SH-SY5Y (cell line): ENCODE data around the gene OR10H5.

ENCODE experiments used
- GATA2 ChIP-seq: IDR thresholded peaks from 2 replicates; pipeline ENCODE4 v1.6.1; 2011; ENCODE audit warnings: mild to moderate bottlenecking, low read depth, low read length
- GATA3 ChIP-seq: IDR thresholded peaks from 2 replicates; pipeline ENCODE4 v1.6.1; 2011; ENCODE audit warnings: low read depth, mild to moderate bottlenecking, low read length, moderate library complexity

The OR10H5 gene

GRCh38 chr19:15836330-15837220, 49.1 kb downstream of the OR10H5 start:
- TF ChIP-seq GATA2 (no peak), GATA3 (no peak)

DNA sequence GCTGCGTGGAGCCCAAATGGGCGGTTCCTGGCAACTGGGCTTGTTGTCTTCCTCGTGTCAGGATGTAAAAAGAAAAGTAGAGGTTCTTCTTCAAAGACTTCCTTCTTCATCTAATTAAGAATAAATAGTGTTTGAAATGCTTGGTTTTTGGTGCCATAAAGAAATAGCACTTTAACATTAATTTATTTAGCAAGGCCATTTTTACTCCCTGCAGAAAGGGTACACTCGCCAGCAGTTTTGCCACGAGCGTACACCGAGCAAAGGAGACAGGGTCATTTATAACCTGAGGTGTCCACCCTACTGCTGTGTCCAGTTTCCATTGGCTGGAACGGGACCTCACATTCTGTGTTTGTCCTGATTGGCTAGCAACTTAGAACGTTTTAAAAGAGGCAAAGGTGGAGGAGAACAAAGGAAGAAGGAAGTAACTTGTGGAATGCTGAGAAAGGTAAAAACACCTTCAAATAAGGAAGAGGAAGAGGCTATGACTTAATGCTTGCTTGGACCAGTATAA, 49.8 kb downstream of the OR10H5 start:
- no peak for TF ChIP-seq GATA2
- no peak for TF ChIP-seq GATA3

GRCh38 chr19:15838351-15838750, 50.9 kb downstream of the OR10H5 start:
- TF ChIP-seq GATA3 (no peak), GATA2 (no peak)

DNA sequence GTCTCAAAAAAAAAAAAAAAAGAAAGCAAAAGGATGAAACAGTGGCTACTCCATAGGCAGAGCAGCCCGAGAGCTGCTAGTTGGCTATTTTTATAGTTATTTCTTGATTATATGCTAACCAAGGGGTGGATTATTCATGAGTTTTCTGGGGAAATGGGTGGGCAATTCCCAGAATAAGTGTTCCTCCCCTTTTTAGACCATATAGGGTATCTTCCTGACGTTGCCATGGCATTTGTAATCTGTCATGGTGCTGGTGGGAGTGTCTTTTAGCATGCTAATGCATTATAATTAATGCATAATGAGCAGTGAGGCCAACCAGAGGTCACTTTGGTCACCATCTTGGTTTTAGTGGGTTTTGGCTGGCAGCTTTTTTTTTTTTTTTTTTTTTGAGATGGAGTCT, 53.4 kb downstream of the OR10H5 start:
- no peak for TF ChIP-seq GATA3
- TF ChIP-seq GATA2 = no peak

GRCh38 chr19:15841875-15842569, 54.6 kb downstream of the OR10H5 start:
- TF ChIP-seq GATA2 (no peak), GATA3 (no peak)

DNA sequence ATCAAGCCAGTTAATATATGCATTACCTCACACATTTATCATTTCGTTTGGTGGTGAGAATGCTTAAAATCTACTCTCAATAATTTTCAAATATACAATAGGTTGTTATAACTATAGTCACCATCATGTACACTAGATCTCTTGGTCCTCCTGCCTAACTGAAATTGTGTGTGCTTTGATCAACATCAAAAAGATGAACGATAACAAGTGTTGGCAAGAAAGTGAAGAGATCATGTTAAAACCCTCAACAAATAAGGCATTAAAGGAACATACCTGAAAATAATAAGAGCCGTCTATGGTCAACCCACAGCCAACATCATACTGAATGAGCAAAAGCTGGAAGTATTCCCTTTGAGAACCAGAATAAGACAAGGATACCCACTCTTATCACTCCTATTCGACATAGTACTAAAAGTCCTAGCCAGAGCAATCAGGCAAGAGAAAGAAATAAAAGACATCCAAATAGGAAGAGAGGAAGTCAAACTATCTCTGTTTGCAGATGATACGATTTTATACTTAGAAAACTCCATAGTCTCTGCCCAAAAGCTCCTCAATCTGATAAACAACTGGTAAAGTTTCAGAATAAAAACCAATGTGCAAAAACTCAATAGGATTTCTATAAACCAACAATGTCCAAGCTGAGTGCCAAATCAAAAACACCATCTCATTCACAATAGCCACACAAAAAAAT, 55.9 kb downstream of the OR10H5 start:
- TF ChIP-seq GATA3 (no peak), GATA2 (no peak)

- TF ChIP-seq GATA3 = no peak
- TF ChIP-seq GATA2 = no peak
Measured at GRCh38 chr19:15846923-15847322, 59.5 kb downstream of the OR10H5 start.

- no peak for TF ChIP-seq GATA2
- TF ChIP-seq GATA3 = no peak
Measured at GRCh38 chr19:15850385-15850784, 62.9 kb downstream of the OR10H5 start.
